Ishikawa (cell line): ENCODE results near the gene UBE2O.

Experiments
- CEBPB ChIP-seq: IDR thresholded peaks from 2 replicates; pipeline ENCODE4 v1.6.1; 2012
- CREB1 ChIP-seq: IDR thresholded peaks from 2 replicates; pipeline ENCODE4 v1.6.1; 2012; ENCODE audit warnings: low read depth
- EGR1 ChIP-seq: IDR thresholded peaks from 2 replicates; pipeline ENCODE4 v1.6.1; 2012
- EP300 ChIP-seq: IDR thresholded peaks from 2 replicates; pipeline ENCODE4 v1.6.1; 2012; ENCODE audit warnings: borderline replicate concordance
- NFIC ChIP-seq: IDR thresholded peaks from 2 replicates; pipeline ENCODE4 v1.6.1; 2012
- RAD21 ChIP-seq: IDR thresholded peaks from 2 replicates; pipeline ENCODE4 v1.6.1; 2012; ENCODE audit warnings: low read depth
- TAF1 ChIP-seq: IDR thresholded peaks from 2 replicates; pipeline ENCODE4 v1.6.1; 2012; ENCODE audit warnings: low read depth, mild to moderate bottlenecking
- TEAD4 ChIP-seq: IDR thresholded peaks from 2 replicates; pipeline ENCODE4 v1.6.1; 2012
- YY1 ChIP-seq: IDR thresholded peaks from 2 replicates; pipeline ENCODE4 v1.6.1; 2012; ENCODE audit warnings: low read depth
- TF ChIP-seq, protein P1 (sequence below): IDR thresholded peaks from 2 replicates; pipeline ENCODE4 v1.6.1; 2012
- TF ChIP-seq, protein P2 (sequence below): IDR thresholded peaks from 2 replicates; pipeline ENCODE4 v1.6.1; 2012; ENCODE audit warnings: low read depth, mild to moderate bottlenecking

DNA sequence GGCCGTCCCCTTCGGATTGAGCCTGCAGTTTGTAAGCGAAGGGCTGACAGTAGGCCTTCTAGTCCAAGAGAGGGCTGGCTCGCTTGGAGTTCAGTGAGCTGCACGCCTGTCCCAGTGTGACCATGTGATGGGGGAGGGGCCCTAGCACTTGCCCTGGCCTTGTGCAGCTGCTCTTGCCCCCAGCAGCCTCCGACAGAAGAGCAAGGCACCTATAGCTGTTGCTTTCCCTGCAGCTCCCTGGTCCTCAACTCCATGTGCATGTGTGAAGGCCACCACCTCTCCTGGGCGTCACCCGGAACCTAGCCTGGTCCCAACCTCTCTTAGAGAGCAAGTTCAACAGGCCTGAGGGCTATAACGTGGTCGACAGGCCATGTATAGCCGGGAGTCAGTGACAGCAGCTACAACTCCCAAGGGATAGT lies 62.9 kb downstream of the UBE2O start:
- TF ChIP-seq YY1 (no peak), TAF1 (no peak), NFIC (no peak), EGR1 (no peak), TEAD4 (no peak), RAD21 (no peak), EP300 (no peak), CREB1 (no peak), CEBPB (no peak)
- TF ChIP-seq, protein P1, sequence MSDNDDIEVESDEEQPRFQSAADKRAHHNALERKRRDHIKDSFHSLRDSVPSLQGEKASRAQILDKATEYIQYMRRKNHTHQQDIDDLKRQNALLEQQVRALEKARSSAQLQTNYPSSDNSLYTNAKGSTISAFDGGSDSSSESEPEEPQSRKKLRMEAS: no peak
- TF ChIP-seq, protein P2, sequence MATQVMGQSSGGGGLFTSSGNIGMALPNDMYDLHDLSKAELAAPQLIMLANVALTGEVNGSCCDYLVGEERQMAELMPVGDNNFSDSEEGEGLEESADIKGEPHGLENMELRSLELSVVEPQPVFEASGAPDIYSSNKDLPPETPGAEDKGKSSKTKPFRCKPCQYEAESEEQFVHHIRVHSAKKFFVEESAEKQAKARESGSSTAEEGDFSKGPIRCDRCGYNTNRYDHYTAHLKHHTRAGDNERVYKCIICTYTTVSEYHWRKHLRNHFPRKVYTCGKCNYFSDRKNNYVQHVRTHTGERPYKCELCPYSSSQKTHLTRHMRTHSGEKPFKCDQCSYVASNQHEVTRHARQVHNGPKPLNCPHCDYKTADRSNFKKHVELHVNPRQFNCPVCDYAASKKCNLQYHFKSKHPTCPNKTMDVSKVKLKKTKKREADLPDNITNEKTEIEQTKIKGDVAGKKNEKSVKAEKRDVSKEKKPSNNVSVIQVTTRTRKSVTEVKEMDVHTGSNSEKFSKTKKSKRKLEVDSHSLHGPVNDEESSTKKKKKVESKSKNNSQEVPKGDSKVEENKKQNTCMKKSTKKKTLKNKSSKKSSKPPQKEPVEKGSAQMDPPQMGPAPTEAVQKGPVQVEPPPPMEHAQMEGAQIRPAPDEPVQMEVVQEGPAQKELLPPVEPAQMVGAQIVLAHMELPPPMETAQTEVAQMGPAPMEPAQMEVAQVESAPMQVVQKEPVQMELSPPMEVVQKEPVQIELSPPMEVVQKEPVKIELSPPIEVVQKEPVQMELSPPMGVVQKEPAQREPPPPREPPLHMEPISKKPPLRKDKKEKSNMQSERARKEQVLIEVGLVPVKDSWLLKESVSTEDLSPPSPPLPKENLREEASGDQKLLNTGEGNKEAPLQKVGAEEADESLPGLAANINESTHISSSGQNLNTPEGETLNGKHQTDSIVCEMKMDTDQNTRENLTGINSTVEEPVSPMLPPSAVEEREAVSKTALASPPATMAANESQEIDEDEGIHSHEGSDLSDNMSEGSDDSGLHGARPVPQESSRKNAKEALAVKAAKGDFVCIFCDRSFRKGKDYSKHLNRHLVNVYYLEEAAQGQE: no peak
